Measurements from ENCODE around the gene MUC13.

MUC13 gene

DNA sequence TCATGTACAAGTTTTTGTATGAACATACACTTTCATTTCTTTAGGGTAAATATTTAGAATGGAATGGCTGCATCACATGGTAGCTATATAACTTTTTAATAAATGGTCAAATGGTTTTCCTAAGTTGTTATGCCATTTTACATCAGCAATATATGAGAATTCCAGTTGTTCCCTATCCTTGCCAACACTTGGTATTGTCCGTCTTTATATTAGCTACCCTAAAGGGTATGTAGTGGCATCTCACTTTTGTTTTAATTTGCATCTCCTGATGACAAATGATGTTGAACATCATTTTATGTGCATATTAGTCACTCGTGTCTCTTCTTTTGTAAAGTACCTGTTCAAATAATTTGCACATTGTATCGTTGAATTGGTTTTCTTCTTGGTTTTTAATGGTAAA, 2.5 kb upstream of the MUC13 start:
- peaks cover 0 to 18% (median 0%) of the 10 kb centered on the region in 10 experiments; a peak in 5 of 20 replicates for H3K4me1 ChIP-seq
- no peaks in the 10 kb centered on the region for H4K20me1 ChIP-seq
- no peak overlapping the region for H3K4me2 ChIP-seq
- no peaks in the 10 kb centered on the region for H3K27me3 ChIP-seq
- TF ChIP-seq Cebpa-rat (IDR thresholded peaks at IDR 0.05) = no peak
- H3K9ac ChIP-seq = no peak overlapping the region
- H3K27ac ChIP-seq = no peak overlapping the region
- no peak overlapping the region for H3K4me3 ChIP-seq
- no peaks in the 10 kb centered on the region for H3K9me3 ChIP-seq (replicated peaks in 1 of 11)
- no peaks in the 10 kb centered on the region for H3K36me3 ChIP-seq

DNA sequence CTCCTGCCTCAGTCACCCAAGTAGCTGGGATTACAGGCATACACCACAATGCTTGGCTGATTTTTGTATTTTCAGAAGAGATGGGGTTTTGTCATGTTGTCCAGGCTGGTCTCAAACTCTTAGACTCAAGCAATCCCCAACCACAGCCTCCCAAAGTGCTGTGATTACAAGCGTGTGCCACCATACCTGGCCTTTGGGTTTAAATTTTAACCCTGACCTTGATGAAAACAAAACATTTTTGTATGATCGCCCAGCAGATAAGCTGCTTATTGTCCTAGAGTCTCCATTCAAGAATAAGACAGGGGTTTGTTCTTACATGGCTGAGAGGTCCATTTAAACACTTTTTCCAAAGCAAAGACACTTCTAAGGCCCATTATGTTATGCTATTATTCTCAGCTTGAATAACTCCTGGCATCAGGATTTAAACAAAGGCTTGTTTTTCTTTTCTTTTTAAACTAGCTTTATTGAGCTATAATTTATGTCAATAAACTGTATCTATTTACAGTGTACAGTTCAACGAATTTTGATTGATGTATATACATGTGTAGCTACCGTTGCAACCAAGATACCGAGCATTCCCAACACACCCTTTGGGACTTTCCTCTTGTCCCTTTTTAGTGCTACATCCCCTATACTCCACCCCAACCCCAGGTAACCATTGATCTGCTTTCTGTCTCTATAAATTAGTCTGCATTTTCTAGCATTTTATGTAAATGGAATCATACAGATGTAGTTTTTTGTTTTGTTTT, 1.4 kb upstream of the MUC13 start:
- Histone ChIP-seq H3K4me1 (peaks cover 0 to 19% (median 0%) of the 10 kb centered on the region in 10 experiments; a peak in 5 of 20 replicates), H3K9ac (no peak overlapping the region), H4K20me1 (no peaks in the 10 kb centered on the region), H3K4me3 (no peak overlapping the region), H3K27me3 (no peaks in the 10 kb centered on the region), H3K27ac (no peak overlapping the region), H3K36me3 (no peaks in the 10 kb centered on the region), H3K9me3 (replicated peaks in 1 of 11) (no peaks in the 10 kb centered on the region), H3K4me2 (no peak overlapping the region)
- no peak for TF ChIP-seq Cebpa-rat (IDR thresholded peaks at IDR 0.05)

DNA sequence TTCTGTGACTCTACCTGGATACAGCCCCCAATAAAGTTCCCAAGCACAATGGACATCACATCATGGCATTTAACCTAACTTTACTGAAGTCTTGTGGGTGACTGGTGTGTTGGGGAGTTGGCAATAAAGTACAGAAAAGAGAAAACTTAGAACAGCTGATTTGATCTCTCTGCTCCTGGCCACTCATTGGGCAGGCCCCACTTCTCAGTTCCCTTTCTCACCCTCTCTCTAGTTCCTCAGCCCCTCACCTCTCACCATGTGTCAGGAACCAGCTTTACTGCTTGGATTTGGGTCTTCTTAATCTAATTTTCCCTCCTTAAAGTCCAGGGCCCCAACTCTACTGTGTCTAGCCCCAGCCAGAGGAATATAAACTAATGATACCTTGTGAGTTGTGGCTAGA, 713 bp upstream of the MUC13 start:
- Histone ChIP-seq H3K4me3 (no peak overlapping the region), H3K4me2 (peak overlapping the region in 1 of 11 experiments; percentile 27; a peak in 1 of 22 replicates), H3K27ac (no peak overlapping the region), H4K20me1 (no peaks in the 10 kb centered on the region), H3K36me3 (no peaks in the 10 kb centered on the region), H3K9ac (no peak overlapping the region), H3K27me3 (no peaks in the 10 kb centered on the region), H3K9me3 (replicated peaks in 1 of 11) (no peaks in the 10 kb centered on the region), H3K4me1 (peaks cover 0 to 19% (median 0%) of the 10 kb centered on the region in 10 experiments; a peak in 5 of 20 replicates)
- no peak for TF ChIP-seq Cebpa-rat (IDR thresholded peaks at IDR 0.05)

DNA sequence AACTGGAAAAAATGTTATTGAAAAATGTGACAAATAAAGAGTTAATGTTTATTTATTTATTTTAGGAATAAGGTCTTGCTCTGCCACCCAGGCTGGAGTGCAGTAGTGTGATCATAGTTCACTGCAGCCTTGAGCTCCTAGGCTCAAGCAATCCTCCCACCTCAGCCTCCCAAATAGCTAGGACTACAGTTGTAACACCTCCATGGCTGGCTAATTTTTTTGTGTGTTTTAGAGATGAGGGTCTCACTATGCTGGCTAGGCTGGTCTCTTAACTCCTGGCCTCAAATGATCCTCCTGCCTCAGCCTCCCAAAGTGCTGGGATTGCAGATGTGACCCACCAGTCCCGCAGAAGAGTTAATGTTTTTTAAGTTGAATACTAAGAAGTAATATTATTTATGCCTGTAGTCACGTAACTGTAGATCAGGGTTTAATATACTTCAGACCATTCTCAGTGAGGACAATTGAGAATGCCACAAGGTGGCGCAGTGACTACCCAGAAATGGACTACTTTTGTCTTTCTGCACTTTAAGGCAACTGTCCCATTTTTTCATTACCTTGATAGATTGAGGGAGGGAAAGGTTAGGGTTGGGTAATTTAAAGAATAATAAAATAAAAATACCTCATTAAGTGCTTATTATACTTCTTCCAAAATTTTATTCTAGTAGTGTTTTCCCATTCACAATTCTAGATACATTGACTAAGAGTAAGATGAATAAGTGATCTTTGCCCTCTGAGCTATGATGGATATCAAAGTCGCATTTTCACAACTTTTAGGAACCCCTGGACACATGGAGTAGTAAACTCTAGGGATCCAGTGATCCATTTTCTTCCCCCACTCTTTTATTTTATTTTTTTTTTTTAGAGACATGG, 6.0 kb downstream of the MUC13 start:
- Histone ChIP-seq H3K27ac (no peak overlapping the region), H3K4me1 (peaks cover 0 to 35% (median 3%) of the 10 kb centered on the region in 10 experiments; a peak in 7 of 20 replicates), H3K9ac (no peak overlapping the region), H3K9me3 (replicated peaks in 1 of 11) (no peaks in the 10 kb centered on the region), H4K20me1 (no peaks in the 10 kb centered on the region), H3K4me2 (0 out of 22 replicates have a peak overlapping the region, but pooled peaks of 1 of the 11 experiments have one; percentile 33), H3K27me3 (no peaks in the 10 kb centered on the region), H3K36me3 (no peaks in the 10 kb centered on the region), H3K4me3 (no peak overlapping the region)
- TF ChIP-seq Cebpa-rat (IDR thresholded peaks at IDR 0.05) = no peak

DNA sequence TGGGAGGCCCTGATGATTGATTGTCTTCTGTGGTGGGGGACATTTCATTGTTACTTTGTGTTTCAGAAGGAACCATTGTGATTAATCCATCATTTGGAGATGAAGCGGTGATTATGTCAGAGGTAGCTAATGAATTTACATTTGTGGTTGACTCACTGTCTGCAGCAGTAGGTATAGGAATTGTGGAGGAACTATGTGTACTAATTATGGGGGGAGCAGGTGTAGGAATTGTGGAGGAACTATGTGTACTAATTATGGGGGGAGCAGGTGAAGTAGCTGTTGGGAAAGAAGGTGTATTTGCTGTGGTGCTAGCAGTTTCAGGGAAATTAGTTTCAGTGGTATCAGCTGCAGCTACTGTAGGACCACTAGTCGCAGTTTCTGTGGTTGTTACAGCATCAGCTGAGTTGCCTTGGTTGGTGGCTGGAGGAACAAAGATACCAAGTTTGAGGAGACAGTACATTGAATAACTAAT, 6.9 kb downstream of the MUC13 start:
- H3K27ac ChIP-seq = no peak overlapping the region
- peaks cover 0 to 32% (median 3%) of the 10 kb centered on the region in 10 experiments; a peak in 7 of 20 replicates for H3K4me1 ChIP-seq
- H3K4me3 ChIP-seq = no peak overlapping the region
- no peaks in the 10 kb centered on the region for H4K20me1 ChIP-seq
- H3K4me2 ChIP-seq = peak overlapping the region in 2 of 11 experiments; percentile 47 to 58; a peak in 1 of 22 replicates
- no peaks in the 10 kb centered on the region for H3K36me3 ChIP-seq
- no peaks in the 10 kb centered on the region for H3K27me3 ChIP-seq
- no peak overlapping the region for H3K9ac ChIP-seq
- H3K9me3 ChIP-seq (replicated peaks in 1 of 11) = no peaks in the 10 kb centered on the region
- TF ChIP-seq Cebpa-rat (IDR thresholded peaks at IDR 0.05) = no peak

- H3K36me3 ChIP-seq = no peaks in the 10 kb centered on the region
- H3K9me3 ChIP-seq (replicated peaks in 1 of 11) = no peaks in the 10 kb centered on the region
- no peak overlapping the region for H3K4me3 ChIP-seq
- peak overlapping the region in 4 of 11 experiments; percentile 25 to 58 (median 46); a peak in 7 of 22 replicates for H3K4me2 ChIP-seq
- peaks cover 0 to 25% (median 2%) of the 10 kb centered on the region in 10 experiments; a peak in 7 of 20 replicates for H3K4me1 ChIP-seq
- H3K27me3 ChIP-seq = no peaks in the 10 kb centered on the region
- no peaks in the 10 kb centered on the region for H4K20me1 ChIP-seq
- peak overlapping the region in 3 of 11 experiments; percentile 12 to 27 (median 13); a peak in 2 of 22 replicates for H3K27ac ChIP-seq
- no peak overlapping the region for H3K9ac ChIP-seq
- no peak for TF ChIP-seq Cebpa-rat (IDR thresholded peaks at IDR 0.05)
Observed at GRCh38 chr3:124926426-124927101, 8.0 kb downstream of the MUC13 start.

DNA sequence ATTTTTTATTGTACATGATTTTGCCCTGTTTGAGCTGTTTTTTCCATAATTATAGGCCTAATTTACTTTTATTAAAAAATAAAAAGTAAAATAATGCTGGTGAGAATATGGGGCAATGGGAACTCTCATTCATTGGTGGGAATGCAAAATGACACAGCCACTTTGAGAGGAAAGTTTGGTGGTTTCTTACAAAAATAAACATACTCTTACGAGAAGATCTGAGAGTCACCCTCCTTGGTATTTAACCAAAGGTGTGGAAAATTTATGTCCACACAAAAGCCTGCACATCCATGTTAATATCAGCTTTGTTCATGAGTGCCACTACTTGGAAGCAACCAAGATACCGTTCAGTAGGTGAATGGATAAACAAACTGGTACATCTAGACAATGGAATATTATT, 9.8 kb downstream of the MUC13 start:
- H3K27ac ChIP-seq = no peak overlapping the region
- no peak overlapping the region for H3K4me3 ChIP-seq
- H3K9me3 ChIP-seq (replicated peaks in 1 of 11) = no peaks in the 10 kb centered on the region
- no peaks in the 10 kb centered on the region for H4K20me1 ChIP-seq
- TF ChIP-seq Cebpa-rat (IDR thresholded peaks at IDR 0.05) = no peak
- no peaks in the 10 kb centered on the region for H3K36me3 ChIP-seq
- H3K4me2 ChIP-seq = no peak overlapping the region
- no peak overlapping the region for H3K9ac ChIP-seq
- no peaks in the 10 kb centered on the region for H3K27me3 ChIP-seq
- peaks cover 0 to 25% (median 2%) of the 10 kb centered on the region in 10 experiments; a peak in 7 of 20 replicates for H3K4me1 ChIP-seq

GRCh38 chr3:124923833-124924232, 10.7 kb downstream of the MUC13 start:
- no peak for TF ChIP-seq Cebpa-rat (IDR thresholded peaks at IDR 0.05)
- Histone ChIP-seq H3K4me1 (peaks cover 0 to 25% (median 2%) of the 10 kb centered on the region in 10 experiments; a peak in 7 of 20 replicates), H3K9ac (no peak overlapping the region), H3K27ac (no peak overlapping the region), H3K4me2 (no peak overlapping the region), H4K20me1 (no peaks in the 10 kb centered on the region), H3K9me3 (replicated peaks in 1 of 11) (no peaks in the 10 kb centered on the region), H3K36me3 (no peaks in the 10 kb centered on the region), H3K4me3 (no peak overlapping the region), H3K27me3 (no peaks in the 10 kb centered on the region)

GRCh38 chr3:124920718-124921117, 13.8 kb downstream of the MUC13 start:
- no peak for TF ChIP-seq Cebpa-rat (IDR thresholded peaks at IDR 0.05)
- no peak overlapping the region for H3K9ac ChIP-seq
- H3K27ac ChIP-seq = no peak overlapping the region
- H3K4me2 ChIP-seq = no peak overlapping the region
- H4K20me1 ChIP-seq = no peaks in the 10 kb centered on the region
- H3K4me3 ChIP-seq = no peak overlapping the region
- H3K36me3 ChIP-seq = no peaks in the 10 kb centered on the region
- H3K9me3 ChIP-seq (replicated peaks in 1 of 11) = no peaks in the 10 kb centered on the region
- H3K27me3 ChIP-seq = no peaks in the 10 kb centered on the region
- H3K4me1 ChIP-seq = peaks cover 0 to 9% (median 0%) of the 10 kb centered on the region in 10 experiments; a peak in 3 of 20 replicates
